Skeletal muscle cell (primary cell): ENCODE results near the gene ERVH48-1.
"Not testable (repeated sequence)": the region's sequence is repeated elsewhere in the genome, so short reads cannot be mapped to it uniquely, and the experiment has no call there.

Experiments used
- DNase-seq: peaks from one replicate; pipeline ENCODE4 v3.0.0-alpha.2; 2010; ENCODE audit warnings: low read depth
- H3K4me3 ChIP-seq: 2 replicates; pipeline ENCODE4 v1.5.1; 2011; ENCODE audit warnings: low read depth, mild to moderate bottlenecking, control low read depth, low read length, moderate library complexity

The ERVH48-1 gene

DNA sequence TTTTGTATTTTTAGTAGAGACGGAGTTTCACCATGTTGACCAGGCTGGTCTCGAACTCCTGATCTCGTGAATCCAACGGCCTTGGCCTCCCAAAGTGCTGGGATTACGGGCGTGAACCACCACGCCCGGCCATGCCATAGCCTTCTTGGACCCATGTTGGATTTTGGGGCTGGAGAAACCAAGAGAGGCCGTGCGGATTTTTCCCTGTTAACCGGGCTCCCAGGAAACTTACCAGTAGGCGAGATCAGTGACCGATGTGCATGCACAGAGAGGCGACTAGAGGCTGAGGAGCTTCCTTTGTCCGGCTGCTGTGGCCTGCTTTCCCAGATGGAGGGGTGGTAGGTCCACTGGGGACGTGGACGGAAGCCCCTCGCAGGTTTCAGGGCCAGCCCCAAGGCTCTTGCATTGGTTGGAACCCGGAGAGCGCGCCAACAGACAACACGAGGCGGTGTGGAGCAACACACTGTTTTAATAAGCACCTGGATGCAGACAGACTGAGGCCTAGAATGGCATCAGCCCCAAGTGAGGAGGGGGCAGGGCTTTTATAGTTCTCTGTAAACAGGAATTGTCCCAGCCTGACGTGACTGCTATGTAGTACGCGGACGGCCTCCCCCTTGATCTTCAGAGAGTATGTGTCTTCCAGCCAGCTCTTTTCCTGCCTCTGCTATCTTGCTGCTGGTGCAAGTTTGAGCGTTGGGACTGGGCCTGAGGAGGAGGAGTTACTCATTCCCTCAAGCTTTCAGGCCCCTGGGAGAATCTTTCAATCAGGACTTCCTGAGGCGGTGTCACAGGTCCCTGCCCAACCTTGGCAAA lies at the start of gene ERVH48-1:
TSS of gene ERVH48-1 (minus strand) at position 517 of the 813 bp plus-strand sequence. CDS start 6,624 bp downstream, outside the sequence.
- no peak within 1 kb of the TSS for H3K4me3 ChIP-seq
- DNase-seq: no peak

DNA sequence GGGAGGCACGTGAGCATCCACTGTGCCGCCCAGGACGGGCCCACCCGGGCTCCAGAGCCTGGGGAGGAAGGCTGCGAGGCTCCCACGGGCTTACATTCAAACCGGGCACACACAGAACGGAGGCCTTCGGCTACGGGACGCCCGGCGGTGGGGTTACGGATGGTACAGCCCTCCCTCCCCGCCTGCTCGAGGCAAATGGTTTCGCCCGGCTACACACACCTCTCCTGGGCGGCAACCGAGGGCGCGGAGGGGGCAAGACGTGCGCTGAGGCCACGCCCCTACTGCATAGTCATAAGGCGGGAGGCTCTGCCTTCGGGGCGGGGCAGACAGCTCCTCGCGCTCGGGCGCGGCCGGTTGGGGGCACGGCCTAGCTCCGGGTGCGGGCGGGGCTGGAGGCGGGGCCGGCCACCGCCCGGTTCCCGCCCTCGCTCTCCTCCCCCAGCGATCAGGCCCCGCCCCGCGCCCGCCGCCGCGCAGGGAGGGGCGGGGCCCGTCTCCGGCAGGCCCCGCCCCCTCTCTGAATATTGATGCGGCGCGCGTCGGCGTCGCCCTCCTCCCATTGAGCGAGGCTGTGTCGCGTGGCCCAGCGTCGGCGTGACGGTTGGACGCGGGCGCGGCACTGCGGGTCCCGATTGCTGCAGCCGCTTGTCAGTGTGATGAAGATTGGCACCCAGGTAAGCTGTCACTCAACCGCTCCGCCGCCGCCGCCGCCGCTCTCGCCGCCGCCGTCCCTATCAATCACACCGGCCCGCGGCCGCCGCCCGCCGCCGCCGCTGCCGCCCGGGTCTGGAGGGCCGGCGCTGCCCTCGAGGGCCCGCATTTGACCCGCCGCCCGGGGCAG lies 48.8 kb upstream of the ERVH48-1 start, which contains the start of gene PKNOX1:
TSS of gene PKNOX1 (plus strand) at position 572 of the 841 bp plus-strand sequence. CDS start 29,820 bp downstream, outside the sequence.
- H3K4me3 ChIP-seq: peak within 1 kb of the TSS; percentile 81

DNA sequence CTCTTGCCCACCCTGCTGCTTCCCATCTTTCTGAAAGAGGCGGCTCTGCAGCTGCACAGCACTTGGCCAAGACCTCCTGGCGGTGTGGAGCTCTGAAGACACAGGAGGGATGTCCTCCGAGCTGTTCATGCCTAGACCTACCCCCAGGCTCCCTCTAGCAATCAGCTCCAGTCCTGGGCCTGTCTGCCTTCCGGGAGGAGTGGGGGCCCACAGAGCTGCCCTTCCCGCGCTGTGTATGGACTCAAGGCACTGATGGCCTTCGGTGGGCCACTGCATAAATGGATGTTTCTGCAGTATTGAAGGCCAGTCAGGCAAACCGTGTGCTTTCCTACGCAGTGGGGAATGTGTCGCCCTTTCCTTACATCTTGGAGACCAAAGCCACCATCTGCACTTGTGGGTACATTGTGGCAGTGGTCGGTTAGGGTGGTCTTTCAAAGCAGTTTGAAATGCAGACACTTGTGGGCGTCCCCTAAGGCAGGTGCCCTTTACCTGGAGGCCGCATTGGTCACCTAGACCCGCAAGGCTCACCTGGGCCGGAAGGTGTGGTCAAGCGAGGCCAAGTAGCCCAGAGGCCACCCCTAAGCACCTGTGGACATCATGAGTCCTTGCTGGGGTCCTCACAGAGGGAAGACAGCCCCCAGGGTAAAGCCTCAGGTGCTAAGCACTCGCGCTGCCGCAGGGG lies 48.0 kb upstream of the ERVH48-1 start:
- peak overlapping the region; percentile 71 for H3K4me3 ChIP-seq

More for the DNA sequence above, 48.8 kb upstream of the ERVH48-1 start, which contains the start of gene PKNOX1:
- peak; percentile 96 for DNase-seq

DNA sequence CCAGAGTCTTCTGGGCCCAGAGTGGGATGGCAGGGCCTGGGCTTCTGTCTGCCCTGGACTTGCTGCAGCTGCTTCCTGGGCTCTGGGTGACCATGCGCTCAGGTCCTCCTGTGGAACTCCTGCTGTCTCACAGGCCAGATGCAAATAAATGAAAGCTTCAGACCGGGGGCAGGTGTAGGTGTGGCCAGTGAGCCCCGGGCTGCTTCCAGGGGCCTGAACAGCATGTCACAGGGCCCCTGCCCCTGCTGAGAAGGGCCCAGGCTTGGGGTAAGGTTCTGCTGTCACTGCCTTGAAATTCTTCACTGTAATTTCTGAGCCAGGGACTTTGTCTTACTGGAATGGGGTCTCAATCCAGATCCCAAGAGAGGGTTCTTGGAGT lies 46.5 kb upstream of the ERVH48-1 start:
- H3K4me3 ChIP-seq: no peak overlapping the region

More for the DNA sequence above, 48.0 kb upstream of the ERVH48-1 start:
- no peak for DNase-seq

DNA sequence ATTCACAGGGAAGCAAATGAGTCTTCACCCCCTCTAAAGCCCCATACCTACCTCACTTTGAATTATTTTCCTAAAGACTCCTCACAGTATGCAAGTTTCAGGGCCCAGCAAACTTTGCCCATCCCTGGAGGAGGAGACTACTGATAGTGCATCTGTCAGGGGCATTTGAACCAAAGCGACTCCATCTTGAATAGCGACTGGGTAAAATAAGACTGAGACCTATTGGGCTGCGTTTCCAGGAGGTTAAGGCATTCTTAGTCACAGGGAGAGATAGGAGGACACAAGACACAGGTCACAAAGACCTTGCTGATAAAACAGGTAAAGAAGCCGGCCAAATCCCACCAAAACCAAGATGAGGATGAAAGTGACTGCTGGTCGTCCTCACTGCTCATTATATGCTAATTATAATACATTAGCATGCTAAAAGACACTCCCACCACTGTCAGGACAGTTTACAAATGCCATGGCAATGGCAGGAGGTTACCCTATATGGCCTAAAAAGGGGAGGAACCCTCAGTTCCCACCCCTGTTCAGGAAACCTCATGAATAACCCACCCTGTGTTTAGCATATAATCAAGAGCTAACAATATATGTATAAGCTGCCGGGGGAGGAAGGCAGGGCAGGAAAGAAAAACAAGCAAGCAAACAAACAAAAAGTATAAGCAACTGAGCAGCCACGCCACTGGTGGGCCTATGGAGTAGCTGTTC lies 45.7 kb upstream of the ERVH48-1 start:
- no peak for DNase-seq

More for the DNA sequence above, 46.5 kb upstream of the ERVH48-1 start:
- DNase-seq: no peak

DNA sequence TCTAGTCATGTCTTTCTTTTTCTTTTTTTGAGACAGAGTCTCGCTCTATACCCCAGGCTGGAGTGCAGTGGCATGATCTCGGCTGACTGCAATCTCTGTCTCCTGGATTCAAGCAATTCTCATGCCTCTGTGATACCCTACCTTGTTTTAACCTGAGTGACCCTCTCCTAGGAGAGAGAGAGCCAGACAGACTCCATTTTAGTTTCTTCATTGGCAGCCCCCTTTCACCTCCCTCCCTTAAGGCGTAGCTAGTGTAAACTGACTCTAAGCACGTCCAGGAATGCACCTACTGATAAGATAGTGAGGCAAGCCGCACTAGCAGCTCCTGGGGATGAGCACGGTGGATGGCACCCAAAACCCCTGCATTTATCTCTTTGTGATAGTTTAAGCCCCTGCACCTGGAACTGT lies 43.8 kb upstream of the ERVH48-1 start:
- H3K4me3 ChIP-seq: no peak overlapping the region
- DNase-seq: no peak

More for the DNA sequence above, 45.7 kb upstream of the ERVH48-1 start:
- H3K4me3 ChIP-seq: no peak overlapping the region

DNA sequence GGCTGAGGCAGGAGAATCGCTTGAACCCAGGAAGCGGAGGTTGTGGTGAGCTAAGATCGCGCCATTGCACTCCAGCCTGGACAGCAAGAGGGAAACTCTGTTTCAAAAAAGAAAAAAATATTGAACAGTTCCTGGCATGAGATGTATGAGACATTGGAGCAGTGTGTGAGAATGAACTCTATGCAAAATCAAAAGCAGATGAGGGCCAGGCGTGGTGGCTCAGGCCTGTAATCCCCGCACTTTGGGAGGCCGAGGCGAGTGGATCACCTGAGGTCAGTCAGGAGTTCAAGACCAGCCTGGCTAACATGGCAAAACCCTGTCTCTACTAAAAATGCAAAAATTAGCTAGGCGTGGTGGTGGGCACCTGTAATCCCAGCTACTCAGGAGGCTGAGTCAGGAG lies 42.2 kb upstream of the ERVH48-1 start:
- not testable (repeated sequence) for DNase-seq, H3K4me3 ChIP-seq

DNA sequence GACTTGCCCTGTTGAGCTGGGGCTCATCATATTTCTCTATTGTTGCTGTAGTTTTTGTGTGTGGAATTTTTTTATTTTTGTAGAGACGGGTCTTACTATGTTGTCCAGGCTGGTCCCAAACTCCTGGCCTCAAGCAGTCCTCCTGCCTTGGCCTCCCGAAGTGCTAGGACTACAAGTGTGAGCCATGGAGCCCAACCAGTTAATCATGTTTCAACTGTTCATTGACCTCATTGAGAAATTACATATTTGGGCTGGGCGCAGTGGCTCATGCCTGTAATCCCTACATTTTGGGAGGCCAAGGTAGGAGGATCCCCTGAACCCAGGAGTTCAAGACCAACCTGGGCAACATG lies 39.8 kb upstream of the ERVH48-1 start:
- H3K4me3 ChIP-seq: no peak overlapping the region
- DNase-seq: no peak

DNA sequence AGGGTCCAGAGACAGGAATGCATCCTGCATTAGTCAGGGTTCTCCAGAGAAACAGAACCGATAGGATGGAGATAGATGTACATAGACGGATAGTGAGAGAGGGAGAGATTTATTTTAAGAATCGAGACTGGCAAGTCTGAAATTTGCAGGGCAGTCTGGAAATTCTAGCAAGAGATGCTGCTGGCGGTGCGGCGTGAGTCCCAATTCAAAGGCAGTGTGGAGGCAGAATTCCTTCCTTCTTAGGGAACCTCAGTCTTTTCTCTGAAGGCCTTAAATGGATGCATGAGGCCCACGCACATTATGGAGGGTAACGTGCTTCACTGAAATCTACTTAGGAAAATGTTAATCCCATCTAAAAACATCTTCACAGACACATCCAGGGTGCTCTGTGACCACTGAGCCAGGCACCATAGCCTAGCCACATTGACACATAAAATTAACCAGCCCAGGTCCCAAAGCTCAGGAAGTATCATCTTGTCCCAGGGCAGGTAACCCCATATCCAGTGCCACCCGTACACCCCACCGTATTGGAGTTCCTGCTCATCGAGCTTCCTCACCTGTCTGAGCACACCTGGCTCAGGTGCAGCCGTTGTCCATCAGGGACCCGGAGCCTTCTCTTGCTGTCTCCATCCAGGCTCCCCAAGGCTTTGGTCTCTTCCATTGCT lies 39.2 kb upstream of the ERVH48-1 start:
- DNase-seq: no peak
- no peak overlapping the region for H3K4me3 ChIP-seq

DNA sequence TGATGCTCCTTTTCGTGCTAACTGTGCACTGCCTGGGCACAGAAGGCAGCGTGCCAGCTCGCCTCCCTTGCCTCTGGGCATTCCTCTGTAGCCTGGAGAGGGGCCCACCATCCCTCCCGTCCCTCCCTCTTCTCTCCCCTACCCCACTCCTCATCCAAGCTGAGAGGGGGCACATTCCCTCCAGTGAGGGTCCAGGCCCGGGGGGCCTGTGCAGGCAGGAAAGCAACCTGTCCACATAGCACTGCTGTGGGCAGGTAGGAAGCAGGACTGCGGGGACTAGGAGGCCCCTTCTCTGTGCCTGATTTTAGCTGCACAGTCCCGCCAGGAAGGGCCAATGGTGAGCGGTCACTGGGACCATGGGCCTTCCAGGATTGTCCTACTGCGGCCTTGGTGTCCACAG lies 38.7 kb upstream of the ERVH48-1 start:
- DNase-seq: no peak
- H3K4me3 ChIP-seq: no peak overlapping the region

DNA sequence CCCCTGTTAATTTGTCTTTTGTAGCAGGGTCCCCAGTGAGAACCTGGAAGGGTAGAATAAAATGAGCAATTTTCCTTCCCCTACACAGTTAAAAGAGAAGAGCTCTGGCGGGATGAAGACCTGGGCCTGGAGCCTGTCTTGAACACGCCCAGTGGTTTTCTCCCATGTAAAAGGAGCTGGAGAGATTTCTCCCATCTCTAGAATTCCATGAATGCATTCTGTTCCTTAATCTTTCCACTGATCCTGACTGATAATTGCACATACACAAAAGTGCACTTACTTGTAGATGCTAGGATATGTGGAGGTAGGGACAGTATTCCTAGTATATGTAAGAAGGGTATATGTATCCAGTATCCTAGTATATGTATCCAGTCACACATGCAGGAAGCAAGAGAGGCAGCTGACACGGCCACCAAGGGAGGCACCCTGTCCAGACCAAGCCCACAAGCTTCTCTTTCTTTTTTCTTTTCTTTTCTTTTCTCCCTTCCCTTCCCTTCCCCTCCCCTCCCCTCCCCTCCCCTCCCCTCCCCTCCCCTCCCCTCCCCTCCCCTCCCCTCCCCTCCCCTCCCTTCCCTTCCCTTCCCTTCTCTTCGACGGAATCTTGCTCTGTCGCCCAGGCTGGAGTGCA lies 37.1 kb upstream of the ERVH48-1 start:
- no peak overlapping the region for H3K4me3 ChIP-seq
- no peak for DNase-seq

DNA sequence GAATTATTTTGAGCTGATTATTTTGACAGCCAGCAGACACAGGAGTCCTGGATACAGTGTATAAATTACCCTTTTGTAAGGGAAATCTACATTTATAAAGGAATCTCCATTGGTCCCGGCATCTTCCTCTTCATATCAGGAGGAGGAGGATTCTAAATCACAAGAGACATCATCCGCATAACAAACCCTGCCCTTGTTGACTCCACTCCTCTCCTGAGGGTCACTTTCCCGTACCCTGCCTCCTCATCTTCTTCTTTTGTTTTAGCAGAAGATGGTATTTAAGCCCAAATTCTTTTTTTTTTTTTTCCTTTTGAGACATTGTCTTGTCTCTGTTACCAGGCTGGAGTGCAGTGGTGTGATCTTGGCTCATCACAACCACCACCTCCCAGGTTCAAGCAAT lies 34.3 kb upstream of the ERVH48-1 start:
- H3K4me3 ChIP-seq: no peak overlapping the region
- no peak for DNase-seq

DNA sequence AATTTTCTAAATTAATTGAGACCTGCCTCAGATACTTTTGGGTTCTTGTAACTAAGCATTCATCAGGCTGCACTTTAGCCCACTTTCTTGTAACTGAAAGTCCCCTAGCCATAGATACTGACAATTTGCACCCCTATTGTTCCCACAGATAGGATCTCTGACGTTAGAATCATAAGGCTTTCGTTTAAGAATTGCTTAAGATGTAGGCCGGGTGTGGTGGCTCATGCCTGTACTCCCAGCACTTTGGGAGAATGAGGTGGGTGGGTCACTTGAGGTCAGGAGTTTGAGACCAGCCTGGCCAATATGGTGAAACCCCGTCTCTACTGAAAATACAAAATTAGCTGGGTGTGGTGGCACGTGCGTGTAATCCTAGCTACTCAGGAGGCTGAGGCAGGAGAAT lies 32.7 kb upstream of the ERVH48-1 start:
- not testable (repeated sequence) for H3K4me3 ChIP-seq, DNase-seq

DNA sequence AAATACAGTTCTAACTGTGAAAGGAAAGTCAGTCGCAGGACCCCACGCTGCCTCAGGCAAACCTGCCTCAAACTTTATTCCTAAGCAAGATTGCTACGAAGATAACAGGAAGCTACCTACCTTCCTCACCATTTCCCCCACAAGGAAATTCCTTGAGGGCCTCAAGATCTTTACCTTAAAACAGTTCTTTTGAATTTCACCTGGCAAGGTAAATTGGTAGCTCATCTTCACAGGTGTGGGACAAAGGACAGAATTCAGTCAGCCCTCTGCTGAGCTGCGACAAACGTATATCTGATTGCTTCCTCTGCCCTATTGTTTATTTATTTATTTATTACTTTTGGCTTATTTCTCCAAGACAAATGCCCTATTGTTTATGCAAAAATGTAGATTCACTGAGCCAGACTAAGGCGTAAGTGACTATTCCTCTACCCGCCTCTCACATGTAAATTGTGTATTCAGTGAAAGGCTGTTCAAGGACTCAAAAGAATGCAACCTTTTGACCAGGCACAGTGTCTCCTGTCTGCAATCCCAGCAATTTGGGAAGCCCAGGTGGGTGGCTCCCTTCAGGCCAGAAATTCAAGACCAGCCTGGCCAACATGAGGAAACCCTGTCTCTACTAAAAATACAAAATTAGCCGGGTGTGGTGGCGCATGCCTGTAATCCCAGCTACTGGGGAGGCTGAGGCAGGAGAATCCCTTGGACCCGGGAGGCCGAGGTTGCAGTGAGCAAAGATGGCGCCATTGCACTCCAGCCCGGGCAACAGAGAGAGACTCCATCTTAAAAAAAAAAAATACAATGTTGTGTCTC lies 31.6 kb upstream of the ERVH48-1 start:
- H3K4me3 ChIP-seq: no peak overlapping the region
- DNase-seq: no peak

DNA sequence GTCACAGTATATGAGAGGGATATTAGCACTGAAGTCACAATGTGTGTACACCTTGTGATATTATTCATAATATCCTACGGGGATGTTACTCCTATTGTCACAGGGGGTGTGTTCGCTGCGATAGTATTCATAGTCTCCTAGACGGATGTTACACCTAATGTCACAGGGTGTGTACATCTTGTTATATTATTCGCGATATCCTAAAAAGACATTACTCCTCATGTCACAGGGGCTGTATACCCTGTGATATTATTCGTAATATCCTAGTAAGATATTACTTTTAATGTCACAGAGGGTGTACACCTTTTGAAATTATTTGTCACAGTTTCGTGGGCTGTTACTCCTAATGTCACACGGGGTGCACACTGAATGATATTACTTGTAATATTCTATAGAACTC lies 25.8 kb upstream of the ERVH48-1 start:
- H3K4me3 ChIP-seq, DNase-seq: not testable (repeated sequence)

DNA sequence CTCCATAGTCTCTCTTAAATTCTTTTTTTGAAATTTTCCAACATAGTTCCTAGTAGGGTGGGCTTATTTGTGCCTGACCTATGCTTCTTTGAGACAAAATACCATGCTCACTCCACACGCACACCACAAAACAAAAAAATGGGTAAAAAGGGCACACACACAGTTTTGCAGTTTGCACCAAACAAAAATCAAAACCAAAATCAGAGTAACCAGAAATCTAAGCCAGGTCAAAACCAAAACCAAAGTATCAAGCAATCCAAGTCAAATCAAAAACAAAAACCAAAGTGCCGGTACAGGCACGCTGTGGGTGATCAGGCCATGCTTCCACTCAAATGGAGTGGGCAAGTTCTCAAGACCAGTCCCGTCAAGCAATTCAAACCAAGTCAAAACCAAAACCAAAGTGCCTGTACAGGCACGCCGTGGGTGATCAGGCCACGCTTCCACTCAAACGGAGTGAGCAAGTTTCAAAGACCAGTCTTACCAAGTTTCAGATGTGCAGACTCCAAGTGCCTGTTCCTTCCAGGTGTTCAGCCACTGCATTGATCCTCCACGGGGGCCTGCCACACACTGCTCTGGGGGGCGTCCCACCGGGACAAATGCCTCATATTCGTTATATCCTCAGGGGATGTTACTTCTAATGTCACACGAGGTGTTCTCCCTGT lies 23.8 kb upstream of the ERVH48-1 start:
- not testable (repeated sequence) for DNase-seq

DNA sequence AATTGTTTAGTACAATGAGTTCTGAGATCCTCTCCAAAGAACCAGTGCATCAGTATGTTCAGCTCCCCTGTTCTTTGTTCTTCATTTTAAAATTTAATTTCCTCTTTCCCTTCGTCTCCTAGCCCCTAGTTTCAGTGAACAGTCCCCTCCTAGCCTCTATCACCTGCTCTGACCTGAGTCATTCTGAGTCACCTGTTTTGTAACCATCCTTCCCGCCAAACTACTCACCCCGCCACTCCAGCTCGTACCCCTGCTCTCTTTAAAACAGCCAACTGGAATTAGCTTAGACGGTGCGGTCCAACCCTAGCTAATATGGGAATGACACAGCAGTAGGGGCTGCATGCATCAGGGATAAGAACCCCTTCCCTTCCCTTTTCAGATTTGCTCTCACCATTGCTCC lies 16.8 kb upstream of the ERVH48-1 start:
- DNase-seq: no peak
- no peak overlapping the region for H3K4me3 ChIP-seq

More for the DNA sequence above, 23.8 kb upstream of the ERVH48-1 start:
- not testable (repeated sequence) for H3K4me3 ChIP-seq
